DMS114 treated with DMSO at 0.1 percent for 48 hours (cell line): ENCODE results near the gene BEND2.
"Not testable (repeated sequence)": the region's sequence is repeated elsewhere in the genome, so short reads cannot be mapped to it uniquely, and the experiment has no call there.

Experiments
- DNase-seq: peaks from one replicate; lab custom pipeline; 2025; ENCODE audit not compliant: unreplicated experiment; lab: John Stamatoyannopoulos, UW

Gene BEND2

DNA sequence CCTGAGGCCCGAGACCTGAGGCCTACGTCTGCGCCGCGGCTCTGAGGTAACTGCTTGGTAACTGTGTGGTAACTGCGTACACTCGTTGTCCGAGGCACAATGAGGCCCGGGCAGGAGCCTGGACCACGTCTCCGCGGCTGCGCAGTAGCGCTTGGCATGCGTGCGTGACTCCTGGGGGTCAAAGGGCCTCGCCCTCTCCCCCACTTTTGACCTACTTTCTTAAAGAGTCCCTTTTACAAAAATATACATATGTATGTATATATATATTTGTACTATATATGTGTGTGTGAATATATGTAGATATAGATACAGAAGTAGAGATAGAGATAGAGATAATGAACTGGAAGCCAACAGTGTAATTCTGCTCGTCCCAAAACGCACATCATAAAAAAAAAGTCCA, at the start of gene BEND2:
Gene BEND2, minus strand, starts transcription at position 101 of the 400 bp plus-strand sequence. CDS start 136 bp downstream, outside the sequence.
- no peak for DNase-seq

DNA sequence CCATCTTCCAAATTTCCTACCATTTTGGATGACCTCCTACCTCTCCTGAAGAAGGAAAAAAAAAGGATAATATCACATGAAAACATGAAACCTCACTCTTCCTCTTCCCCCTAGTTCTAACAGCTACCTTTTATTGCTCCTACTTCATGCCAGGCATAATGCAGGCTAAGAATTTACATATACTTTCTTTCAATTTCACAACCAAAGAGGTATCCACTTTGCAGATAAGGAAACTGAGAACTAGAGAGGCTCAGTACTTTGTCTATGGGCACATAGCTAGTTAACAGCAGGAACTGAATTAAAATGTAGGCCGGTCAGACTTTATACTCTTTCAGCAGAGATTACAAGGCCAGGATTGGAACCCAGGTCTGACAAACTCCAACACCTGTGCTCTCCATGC, 34.4 kb upstream of the BEND2 start:
- DNase-seq = no peak

DNA sequence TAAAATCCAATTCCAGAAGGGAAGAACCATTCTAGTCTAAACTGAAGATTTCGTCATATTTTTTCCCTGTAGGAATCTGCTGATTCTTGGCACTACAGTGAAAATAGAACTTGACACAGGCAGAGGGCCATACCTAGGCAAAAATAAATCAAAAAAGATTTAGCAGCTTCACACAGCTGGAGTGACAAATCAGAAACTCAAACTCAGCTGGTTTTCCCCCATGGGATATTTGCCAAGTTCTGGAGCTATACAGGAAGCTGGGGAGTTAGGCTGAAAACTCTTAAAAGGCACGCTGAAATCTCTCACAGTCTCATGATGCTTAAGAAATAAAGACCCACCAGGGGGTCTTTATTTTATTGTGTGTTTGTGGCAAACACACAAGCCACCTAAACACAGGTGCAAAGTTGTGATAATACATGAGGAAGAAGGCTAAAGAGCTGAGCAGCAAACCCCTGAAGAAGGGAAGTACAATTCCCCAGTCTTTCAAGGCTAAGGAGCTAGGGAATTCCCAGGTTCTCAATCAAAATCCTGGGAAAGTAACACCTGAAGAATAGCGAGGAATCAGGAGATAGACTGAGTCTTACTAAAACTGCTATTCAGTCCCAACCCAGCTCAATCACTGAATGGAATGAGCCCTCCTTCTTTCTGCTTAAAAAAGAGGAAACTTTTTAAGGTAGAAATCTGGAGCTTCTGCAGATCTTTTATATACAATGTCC, 32.1 kb upstream of the BEND2 start:
- no peak for DNase-seq

DNA sequence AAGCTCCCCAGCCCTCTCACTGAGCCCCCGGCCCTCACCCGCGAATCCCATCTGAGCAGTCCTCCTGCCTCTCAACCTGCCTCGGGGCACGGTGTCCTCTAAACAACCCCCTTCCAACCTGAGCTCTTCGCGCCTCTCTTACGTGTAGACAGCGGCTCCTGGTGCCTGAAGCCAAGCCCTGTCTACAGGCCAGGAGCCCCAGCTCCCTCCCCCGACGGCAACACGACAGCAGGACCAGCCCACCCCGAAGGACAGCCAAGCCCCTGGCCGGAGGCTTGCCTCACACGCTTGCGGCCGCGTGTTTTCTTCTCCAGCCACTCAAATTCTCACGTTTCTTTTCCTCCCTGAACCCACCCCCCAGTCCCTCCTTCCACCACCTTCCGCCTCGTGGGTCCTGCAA, 9.0 kb upstream of the BEND2 start:
- DNase-seq = not testable (repeated sequence)

DNA sequence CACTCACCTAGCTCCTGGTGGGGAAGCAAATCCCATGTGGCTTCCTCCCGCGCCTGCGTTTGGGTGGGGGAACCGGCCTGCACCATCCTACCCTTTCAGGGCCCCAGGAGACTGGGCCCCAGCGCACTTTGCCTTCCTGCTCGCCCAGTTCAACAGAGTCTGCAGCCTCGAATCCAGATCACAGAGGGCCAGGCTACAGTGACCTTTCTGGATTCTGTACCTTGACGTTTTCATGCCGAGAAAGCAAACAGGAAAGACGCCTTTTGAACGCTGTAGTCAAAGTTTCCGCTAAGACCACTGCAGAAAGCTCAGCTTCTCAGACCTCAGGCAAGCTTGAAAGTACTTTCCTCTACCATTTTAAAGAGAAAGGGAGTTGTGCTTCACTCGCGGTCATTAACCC, 7.4 kb upstream of the BEND2 start:
- DNase-seq = no peak

DNA sequence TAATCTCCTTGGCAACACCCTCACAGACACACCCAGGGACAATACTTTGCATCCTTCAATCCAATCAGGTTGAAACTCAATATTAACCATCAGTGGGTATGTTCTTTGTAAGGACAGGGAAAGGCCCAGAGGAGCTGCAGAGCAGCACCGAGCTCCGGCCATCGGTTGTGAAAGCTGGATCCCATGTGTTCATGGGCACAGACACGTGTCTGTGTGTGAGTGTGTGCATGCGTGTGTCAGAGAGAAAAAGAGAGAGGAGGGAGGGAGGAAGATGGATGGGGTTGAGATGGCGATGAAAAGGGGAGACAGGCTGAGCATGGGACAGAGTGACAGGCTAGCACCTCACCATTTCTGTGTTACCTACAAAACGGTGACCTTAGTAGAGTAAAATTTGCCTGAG, 6.8 kb upstream of the BEND2 start:
- no peak for DNase-seq

DNA sequence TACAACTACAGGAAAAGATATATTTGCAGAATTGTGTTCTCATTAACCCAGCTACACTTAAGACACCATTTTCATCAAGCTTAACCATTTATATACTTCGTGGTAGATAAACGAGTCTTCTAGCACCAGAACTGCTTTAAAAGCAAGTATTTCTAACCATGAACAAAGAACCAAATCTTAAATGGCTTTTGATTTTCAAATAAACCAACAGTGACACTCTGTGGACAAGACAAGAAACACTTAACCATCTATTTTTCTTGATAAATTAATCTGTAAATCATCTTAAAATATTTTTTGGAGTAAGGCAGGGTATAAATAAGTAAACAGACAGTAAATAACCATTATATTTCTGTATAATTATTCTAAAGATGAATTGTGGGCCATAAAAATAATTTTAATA, 10.2 kb downstream of the BEND2 start:
- DNase-seq = peak; percentile 1

DNA sequence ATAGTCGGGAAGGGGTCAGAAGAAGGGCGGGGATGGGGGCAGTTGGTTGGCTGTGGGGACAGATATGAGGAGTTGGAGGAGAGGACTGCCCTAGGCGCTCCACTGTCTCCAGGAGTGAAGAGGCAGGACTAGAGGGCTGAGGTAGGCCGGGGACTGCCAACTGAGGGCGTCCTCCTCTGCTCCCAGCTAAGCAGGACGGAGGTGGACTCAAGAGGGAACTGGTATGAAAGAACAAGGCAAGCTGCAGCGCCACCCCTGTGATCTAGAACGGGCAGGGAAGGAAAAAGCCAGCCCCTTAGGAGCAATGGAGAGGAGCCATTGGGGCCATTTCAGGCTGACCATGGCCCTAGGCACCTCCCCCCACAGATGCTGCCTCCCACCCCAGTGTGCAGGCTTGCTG, 14.0 kb downstream of the BEND2 start:
- DNase-seq = no peak

DNA sequence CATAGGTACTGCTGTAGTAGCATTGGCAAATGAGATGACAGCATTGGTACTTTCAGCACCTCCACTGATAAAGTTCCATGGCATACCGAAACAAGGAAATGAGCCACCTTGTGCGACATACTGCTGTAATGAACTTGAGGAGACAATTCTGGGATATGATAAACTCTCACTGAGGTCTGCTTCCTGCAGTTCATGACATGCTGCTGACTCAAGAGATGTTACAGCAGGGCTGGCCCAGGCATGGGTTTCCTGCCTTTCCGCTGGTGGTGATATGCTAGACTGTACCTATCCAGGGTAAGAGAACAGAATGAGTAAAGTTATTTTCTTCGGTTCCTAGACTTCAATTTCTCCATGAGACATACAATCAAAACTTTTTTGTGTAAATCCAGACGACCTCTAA, 17.1 kb downstream of the BEND2 start:
- no peak for DNase-seq

DNA sequence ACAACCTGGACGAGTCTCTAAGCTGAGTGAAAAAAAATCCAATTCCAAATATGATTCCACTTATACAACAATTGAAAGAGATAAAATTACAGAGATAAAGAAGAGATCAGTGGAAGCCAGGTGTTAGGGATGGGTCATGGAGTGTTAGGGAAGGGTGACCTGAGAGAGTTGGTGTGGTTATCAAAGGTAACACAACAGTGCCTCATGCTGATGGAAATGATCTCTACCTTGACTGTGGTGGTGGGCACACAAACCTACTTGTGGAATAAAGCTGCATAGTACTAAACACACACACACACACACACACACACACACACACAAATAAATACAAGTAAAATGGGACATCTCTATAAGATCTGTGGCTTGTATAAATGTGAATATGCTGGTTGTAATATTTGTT, 26.0 kb downstream of the BEND2 start:
- DNase-seq = no peak

DNA sequence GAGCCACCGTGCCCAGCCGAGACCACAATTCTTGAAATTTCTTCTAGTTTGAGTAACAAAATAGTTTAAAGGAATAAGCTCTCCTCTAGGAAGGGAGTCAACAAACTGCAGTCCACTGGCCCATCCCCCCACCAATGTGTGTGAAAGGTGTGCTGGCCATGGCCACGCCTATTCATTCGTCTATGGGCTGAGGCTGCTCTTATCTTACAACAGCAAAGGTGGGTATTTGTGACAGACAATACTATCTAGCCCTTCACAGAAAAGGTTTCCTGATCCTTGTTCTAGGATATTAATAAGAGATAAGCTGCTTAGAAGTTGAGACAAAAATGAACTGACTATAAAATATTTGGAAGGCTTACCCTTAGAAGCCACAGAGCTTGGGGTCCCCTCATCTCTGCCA, 41.2 kb downstream of the BEND2 start:
- no peak for DNase-seq

DNA sequence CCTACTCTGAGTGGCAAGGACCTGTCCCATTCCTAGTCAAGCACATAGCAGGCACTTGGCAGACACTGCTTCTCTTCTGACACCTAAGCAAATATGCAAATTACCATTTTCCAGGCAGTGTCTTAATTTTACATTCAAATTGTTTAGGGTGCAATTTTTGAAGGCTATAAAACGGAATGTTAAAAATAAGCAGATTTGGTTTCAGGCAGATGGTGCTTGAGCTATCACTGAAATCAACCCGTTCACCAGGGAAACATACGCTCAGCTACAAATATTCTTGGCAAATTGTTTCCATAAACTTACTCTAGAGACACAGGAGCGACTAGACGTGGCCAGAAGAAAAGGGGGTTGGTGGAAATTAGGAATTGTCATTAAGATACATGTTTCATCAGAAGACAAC, 45.7 kb downstream of the BEND2 start:
- DNase-seq = no peak

DNA sequence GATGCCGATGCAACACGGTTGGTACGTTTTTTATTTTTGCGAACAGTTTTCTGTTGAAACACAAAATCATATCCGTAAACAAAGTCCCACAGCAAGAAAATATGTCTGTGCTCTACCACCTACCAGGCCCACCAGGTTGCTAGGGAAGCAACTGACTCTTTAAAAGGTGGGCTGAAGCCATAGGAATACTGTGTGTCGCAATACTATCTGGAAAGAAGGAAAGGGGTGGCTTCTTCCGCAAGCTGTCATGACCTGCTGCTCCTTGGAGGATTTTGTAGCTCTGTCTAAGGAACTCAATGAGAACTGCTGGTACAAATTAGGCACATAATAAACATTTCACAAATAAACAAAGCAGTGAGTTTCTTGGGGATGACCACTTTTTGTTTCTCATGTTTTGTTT, 46.5 kb downstream of the BEND2 start:
- no peak for DNase-seq

DNA sequence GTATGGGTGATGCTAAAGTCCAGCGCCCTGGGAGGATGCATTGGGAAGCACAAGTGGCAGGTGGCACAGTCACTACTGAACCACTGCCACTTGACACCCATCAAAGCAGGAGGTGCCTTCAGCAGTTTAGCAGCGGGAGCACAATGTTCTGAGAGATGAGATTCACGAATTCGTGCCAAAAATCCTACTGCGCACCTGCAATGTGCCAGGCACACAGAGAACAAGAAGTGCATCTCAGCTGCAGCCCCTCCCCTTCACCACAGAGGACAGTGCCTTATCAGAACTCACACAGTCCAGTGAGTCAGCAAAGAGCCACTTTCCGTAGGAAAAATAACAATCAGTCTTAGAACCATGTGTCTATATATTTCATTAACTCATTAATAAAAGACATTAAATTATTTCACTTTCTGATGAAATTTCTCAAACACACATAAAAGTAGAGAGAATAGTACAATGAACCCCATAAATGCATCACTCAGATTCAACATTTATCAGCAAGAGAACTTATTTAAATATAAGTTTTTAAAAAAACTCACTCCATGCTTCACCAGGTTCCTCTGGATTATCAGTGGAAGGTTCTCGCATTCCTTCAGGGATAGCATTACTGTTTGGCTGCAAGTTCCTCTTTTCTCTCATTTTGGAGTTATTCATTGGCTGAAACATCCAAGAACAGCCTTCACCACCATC, 47.0 kb downstream of the BEND2 start:
- no peak for DNase-seq

DNA sequence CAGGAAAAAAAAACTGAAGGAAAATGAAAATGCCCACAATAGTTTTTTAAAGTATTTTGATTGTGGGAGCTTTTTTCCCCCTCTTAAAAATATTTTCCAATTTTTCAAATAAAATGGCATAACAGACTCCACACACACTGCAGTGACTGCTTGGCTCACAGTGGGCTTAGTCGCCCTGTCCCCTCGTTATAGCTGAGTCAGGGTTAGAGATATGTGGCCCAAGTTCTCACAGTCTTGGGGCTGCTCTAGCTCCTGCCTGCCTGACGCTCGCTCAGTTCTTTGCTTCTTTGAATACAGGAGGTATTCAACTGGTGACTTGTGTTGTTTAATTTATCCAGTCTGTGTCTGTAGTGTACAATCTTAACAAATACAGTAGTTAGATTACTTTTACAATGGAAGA, 47.7 kb downstream of the BEND2 start:
- no peak for DNase-seq

DNA sequence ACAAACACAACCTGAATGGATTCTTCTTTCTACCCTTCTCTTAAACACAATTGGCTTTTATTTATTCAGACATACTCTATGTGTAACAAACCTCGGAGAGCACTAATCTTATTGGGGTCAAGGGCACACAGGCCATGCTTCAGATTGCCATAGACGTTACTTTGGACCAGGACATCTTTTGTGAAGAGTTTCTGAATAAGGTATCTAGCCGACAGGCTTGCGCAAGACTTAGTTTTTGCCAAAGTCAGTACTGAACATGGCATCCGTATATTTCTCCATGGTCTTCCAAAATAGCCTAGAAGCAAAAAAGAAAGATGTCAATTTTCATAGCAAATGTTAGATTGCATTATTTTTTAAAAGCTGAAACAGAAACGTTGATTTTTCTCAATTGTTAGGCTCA, 49.8 kb downstream of the BEND2 start:
- no peak for DNase-seq

DNA sequence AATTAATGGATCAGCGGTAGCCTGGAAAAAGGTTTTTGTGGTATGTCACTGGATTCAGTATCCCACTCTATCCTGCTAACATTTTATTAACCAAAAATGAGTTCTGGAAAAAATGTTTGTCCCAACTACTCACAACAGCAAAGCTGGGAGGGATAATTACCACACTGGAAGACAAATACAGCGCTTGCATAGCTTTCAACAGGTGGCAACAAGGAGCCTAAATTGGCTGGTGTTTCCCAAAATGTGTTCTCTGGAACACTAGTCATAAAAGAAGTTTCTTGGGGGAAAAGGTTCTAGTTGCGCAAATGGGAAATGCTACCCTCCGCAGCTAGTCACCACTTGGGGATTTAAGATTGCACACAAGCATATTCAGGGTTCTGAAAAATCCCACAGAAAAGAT, 54.6 kb downstream of the BEND2 start:
- no peak for DNase-seq

DNA sequence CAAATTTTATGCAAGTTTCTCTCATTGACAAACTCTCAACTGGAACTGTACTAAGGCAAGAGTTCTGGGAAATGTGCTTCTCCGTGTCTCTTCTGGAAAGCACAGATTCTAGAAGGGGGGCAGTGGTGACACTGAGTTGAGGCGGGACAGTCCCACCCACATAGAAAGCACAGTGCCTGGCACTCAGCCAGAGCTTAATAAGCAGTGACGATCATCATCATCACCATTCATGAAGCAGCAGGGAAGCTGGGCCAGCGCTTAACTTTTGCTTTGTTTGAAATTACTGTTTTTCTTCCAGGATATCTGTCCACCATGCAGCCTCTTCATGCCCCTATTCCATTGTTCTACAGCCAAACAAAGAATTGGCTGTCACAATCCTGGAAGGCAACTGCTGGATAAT, 60.3 kb downstream of the BEND2 start:
- DNase-seq = no peak

DNA sequence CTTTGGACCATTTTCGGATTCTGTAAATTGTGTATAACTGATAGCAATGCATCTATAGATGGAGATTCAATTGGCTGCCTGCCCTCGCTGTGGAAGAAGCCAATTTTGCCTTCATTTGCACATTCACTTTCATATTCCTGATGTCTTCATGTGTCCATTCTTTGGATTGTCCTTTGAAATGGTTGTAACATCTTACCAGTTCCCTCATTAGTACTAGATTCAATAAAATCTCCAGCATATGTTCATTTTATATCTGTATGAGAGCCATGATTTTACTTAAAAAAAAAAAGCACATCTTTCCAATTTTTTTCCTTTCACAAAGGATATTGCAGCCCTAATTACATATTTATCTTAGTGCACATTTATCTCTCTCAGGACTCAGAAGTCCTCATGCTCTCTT, 61.7 kb downstream of the BEND2 start:
- no peak for DNase-seq

DNA sequence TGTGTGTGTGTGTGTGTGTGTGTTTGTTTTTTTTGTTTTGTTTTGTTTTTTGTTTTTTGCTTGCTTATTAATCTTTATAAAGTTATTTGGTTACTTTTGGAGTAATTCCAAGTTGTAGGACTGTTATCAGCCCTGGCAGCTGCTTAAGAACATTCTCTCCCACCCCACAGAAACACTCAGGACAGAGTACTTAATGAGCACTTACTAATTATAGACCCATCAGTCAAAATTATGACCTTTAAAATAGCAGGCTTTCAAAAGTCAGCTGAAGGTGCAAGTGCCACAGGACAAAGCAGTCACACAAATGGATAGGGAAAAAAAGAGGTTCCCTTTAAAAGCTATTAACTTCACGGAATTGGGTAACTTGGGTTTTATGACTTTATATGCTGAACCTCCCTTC, 69.0 kb downstream of the BEND2 start:
- DNase-seq = no peak

DNA sequence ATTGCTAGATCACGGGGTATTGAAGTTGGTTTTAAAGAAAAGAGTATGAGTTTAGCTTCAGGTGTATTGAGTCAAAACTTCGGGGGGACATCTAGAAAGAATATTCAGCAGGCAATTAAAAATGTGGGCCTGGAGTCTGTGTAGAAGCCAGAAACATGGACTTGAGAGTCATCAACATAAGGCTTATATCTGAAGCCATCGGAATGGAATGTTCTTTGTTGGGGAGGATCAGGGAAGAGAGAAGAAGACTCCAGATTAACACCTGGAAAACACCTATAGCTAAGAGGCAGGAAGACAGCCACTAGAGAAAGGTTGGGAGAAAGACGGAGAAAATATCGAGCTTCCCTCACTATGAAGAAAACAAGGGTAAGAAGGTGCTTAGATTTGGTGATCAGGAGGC, 69.5 kb downstream of the BEND2 start:
- DNase-seq = no peak

DNA sequence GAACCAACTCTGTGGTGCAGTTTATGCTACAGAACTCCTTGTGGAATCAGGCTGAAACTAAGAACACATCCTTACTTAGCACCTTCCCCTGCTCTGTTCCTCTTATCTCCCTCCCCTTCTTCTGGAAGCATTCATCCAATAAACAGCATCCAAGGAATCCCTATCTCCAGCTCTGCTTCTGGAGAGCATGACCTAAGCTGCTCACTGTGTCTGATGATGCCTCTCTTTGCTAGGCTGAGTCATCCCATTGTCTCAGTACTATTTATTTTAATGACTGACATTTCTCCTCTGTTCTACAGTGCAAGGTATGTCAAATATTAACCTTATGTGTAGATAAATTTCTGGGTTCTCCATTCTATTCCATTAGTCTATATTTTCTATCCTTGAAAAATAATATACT, 71.2 kb downstream of the BEND2 start:
- no peak for DNase-seq

DNA sequence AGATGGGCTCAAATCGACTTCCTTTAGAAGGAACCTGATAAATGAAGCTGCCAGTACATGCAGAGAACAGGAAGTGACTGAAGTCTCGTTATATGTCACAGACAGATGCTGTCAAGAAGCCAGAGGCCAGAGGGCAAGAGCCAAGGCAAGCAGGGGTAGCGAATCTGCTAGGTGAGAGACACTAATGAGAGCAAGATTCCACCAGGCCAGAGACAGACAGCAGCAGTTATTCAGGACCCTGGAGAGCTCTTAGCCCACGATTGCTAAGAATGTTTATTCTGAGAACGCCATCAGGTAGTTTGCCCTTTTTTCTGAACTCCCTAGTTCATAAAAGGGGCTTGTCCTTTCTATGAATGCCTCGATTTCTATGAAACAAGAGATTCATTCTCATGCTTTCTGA, 73.7 kb downstream of the BEND2 start:
- DNase-seq = no peak
